Activated T-cell treated with anti-CD3 and anti-CD28 coated beads, Interleukin-2, amount 50 U/mL, for 48 hours (primary cell): ENCODE data around the gene EIF5.
A peak's percentile ranks its signal among the peaks of the same experiment; 100 is the strongest.

ENCODE experiments used
- DNase-seq, 2 experiments: peaks; one replicate each; pipeline ENCODE4 v3.0.0-alpha.2; 2020

Gene EIF5

DNA sequence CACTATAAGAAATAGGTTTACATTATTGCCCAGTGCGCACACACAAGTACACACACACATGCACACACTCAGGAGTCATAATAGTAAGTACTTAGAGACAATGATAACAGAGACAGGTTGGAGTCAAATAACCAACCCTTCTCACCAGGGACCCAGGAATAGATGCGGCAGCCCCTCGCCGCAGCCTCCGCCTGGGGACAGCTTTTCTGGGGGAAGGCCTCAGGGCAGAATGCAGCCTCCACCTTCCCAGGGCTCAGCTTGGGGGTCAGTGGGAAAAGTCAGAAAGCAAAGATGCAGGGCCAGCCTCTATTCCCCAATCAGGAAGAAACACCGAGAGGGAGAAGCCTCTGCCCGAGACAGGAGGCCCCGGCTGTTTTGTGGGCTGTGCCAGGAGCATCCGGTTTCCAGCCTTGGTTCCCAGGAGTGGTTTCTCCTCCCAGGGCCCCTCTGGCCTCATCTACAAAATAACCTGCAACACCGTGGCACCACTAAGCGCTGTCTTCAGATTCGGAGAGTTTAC lies 23.4 kb upstream of the EIF5 start:
- DNase-seq: no peak

GRCh38 chr14:103311171-103311997 lies 22.7 kb upstream of the EIF5 start:
- DNase-seq: no peak

- no peak for DNase-seq
Observed at GRCh38 chr14:103312006-103312635, 21.9 kb upstream of the EIF5 start.

GRCh38 chr14:103313704-103314103 lies 20.3 kb upstream of the EIF5 start:
- DNase-seq: no peak

DNA sequence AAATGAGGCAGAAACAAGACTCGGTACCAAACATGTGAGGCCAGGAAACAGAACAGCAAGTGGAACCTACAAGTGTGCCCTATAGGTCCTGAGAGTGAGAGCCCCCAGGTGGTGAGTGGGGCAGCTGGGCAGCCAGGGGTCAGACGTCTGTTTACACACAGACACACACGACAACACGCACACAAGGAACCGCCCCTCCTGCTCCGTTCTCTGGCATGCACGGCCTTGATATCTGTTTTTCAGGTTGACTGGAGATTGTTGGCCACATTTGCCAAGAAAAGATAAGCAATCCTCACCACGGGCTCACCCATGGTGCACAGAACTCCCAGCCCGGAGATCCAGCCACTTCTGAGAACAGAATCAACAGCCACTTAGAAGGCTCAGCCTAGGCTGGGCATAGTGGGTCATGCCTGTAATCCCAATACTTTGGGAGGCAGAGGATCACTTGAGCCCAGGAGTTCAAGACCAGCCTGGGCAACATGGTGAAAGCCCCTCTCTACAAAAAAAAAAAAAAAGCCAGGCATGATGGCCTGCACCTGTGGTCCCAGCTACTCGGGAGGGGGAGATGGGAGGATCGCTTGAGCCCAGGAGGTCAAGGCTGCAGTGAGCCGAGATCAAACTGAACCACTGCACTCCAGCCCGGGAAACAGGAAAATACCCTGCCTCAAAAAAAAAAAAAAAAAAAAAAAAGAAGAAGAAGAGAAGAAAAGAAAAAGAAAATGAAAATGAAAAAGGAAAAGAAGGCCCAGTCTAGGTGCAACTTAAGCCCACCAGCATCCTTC lies 19.4 kb upstream of the EIF5 start:
- DNase-seq: no peak

DNA sequence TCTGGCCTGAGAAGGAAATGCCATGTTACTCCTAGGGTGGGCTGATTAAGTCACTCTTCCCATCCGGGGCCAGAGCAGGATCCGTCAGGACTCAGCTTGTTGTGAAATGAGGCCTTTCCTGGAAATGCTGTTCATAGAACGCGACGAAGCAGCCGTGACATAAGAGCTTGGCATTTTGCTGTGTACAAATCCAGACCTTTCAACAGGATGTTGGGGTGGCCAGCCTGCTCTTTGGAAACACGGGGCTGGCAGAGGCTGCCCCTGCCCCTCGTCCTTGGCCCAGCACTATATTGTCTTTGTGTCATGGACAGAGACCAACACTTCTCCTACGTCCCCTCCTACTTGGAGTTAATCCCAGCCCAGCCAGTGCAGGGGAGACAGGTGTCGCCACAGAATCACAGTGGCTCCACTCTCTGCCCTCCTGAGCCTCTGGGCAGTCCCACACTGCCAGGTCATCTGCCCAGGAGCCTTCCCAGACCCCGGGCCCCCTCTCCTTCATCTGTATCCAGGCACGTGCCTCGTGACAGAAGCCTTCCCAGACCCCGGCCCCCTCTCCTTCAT lies 18.6 kb upstream of the EIF5 start:
- DNase-seq: no peak

GRCh38 chr14:103315941-103316340 lies 18.1 kb upstream of the EIF5 start:
- DNase-seq: no peak

DNA sequence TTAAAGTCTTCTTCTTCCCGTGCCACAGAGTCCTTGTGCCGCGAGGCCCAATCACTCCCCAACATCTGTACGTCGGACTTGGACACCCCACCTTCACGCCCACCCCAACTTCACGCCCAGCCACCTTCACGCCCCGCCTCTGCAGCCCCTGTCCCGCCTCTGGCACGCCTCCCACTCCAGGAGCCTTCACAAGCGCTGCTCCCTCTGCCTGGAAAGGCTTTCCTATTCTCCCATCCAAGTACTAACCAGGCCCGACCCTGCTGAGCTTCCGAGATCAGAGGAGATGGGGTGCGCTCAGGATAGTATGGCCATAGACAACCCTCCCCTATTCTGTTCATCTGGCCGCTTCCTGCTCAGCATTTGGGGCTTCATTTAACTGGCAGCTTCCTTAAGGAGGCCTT lies 17.3 kb upstream of the EIF5 start:
- DNase-seq: no peak

DNA sequence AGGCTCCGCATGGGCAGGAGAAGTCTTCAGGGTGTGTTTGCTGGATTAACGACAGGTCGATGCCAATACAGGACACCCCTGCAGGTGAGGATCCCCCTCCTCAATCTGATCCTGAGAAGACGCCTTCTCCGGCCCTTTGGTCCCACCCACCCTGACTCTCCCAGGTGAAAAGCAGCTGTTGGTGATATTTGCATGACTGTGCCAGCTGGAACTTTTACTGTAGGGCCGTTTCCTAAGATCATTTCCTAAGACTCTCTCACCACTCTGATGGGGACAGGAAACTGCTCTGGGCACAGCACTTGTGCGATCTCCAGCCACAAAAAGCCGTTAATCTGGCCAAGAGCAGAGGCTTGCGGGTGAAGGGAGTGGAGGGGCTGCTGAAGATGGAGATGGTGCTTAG lies 16.8 kb upstream of the EIF5 start:
- DNase-seq: no peak

DNA sequence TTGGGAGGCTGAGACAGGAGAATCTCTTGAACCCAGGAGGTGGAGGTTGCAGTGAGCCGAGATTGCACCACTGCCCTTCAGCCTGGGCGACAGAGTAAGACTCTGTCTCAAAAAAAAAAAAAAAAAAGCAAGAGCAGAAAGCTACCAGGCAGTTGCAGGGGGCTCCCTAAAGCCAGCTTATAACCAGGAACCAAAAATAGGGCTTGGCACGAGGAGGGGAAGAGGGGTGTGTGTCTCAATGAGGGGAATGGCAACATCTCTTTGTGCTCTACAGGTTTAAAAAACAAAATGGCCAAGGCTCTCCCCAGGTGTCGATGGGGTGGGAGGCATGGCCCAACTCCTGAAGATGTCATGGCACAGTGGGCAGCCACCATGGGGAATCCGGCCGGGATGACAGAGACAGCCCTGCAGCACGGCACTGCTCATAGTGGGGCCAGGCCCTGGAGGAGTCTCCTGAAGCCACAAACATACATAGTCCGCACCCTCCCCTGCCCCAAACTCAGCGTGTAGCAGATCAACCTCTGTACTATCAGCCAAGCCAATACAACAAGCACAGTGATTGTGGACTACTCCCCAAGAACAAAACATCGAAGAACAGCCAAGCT lies 16.0 kb upstream of the EIF5 start:
- no peak for DNase-seq

DNA sequence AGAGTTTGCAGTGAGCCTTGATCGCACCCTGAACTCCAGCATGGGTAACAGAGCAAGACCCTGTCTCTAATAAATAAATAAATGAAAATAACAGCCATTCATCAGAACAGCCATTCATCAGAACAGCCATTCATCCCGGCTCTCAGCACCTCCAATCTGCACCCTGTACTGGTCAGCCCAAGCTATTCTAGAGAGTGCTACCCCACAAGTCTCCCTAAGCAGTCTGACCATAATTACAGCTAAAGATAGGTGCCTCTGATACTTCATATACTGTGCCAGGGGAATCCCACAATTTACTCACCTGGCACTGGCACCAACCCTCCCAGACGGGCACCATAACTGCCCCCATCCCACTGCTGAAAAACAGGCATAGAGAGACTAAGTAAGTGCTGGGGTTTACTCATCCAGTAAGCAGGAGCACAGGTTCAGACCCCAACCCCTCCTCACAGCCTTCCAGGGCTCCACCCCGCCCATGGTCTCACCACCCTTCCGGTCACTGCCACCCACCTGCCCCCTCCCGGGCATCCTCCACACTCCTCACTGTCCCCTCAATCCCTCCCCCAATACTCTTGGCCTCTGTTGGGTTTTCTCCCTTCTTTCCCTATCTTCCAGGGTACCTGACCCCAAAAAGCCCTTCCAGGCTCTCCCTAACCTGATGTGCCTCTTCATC lies 15.2 kb upstream of the EIF5 start:
- no peak for DNase-seq

GRCh38 chr14:103319422-103319821 lies 14.6 kb upstream of the EIF5 start:
- no peak for DNase-seq

DNA sequence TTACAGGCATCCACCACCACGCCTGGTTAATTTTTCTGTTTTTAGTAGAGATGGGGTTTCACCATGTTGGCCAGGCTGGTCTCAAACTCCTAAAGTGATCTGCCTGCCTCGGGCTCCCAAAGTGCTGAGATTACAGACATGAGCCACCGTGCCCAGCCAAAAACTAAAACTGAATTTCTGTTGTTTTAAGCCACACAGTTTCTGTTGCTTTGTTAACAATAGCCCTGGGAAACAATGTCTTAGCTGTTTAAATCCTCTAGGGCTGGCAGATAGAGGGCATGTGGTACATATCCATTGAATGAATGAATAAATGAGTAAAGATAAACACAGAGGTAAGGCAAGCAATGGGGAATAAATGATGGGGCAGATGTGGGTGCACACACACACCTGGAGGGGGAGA lies 8.0 kb upstream of the EIF5 start:
- no peak for DNase-seq

- no peak for DNase-seq
Observed at GRCh38 chr14:103328941-103329340, 5.1 kb upstream of the EIF5 start.

- DNase-seq: no peak
Observed at GRCh38 chr14:103329401-103330347, 4.4 kb upstream of the EIF5 start.

DNA sequence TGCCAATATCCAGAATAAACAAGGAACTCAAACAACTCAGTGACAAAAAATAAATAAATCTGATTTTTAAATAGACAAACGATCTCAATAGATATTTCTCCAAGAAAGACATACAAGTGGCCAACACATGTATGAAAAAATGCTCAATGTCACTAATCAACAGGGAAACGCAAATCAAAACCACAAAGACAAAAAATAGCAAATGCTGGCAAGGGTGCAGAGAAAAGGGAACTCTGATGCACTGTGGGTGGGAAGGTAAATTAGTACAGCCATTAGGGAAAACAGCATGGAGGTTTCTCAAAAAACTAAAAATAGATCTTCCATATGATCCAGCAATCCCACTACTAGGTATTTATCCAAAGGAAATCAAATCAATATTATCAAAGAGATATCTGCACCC lies 3.5 kb upstream of the EIF5 start:
- no peak for DNase-seq

- DNase-seq: no peak
Observed at GRCh38 chr14:103332143-103332919, 1.7 kb upstream of the EIF5 start.

DNA sequence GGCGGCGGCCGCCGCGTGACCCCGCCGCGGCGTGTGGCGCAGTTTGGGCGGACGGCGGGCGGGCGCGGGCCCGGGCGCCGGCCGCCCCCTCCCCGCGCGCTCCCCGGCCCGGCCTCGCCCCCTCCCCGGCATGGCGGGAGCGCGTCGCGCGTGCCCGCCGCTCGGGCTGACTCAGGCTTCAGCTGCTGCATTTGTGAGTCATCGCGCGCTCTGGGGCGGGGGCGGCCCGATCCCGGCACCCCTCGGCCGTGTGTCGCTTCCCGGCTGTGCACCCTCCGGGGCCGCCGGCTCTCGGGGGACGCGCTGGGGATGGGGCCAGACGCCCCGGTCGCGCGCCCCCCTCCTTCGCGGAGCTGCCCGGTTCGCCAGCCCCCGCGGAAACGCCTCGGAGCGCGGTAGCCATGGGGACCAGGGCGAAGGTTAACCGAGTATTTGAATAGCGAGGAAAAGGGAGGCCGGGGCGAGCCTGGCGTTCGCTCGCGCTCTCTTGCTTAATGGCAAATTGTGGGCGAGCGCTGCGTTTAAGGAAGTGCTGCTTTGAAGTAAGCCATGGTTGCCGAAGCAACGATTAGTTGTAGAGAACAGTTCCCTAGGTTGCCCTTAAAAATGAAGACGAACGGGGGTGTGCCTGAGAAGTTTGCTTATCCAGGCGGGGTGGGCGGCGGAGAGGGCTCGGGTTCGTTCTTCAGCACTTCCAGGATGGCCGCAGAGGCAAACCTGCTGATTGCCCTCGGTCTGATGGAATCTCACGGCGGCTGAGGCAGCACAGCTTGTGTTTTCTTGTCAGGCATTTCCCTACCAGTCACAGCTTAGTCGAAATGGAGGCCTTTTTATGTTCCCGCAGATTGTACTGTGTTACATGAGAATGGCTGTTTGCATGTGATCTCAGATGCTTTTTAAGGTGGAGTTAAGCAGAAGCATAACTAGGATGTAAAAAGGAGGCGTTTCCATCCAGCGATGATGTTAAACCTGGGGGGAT lies 896 bp downstream of the EIF5 start:
- peak; percentile 82 to 89 for DNase-seq

- DNase-seq: no peak
Observed at GRCh38 chr14:103336191-103336590, 2.2 kb downstream of the EIF5 start.
